GM12892 (cell line): ENCODE results near the gene FCHO2.

Source experiments
- POLR2A ChIP-seq: IDR thresholded peaks from 2 replicates; pipeline ENCODE4 v1.6.1; 2011; ENCODE audit warnings: low read depth, low read length, control low read depth
- POLR2AphosphoS5 ChIP-seq: IDR thresholded peaks from 2 replicates; pipeline ENCODE4 v1.6.1; 2011; ENCODE audit warnings: low read depth, low read length, control low read depth

DNA sequence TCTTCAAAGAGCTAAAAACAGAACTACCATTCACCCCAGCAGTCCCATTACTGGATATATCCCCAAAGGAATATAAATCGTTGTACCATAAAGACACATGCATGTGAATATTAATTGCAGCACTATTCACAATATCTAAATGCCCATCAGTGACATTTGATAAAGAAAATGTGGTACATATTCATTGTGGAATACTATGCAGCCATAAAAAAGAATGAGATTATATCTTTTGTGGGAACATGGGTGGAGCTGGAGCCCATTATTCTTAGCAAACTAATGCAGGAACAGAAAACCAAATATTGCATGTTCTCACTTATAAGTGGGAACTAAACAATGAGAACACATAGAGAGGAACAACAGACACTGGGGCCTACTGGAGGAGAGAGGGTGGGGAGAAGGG is 38.7 kb downstream of the FCHO2 start:
- TF ChIP-seq POLR2AphosphoS5 (no peak), POLR2A (no peak)
